HuH-7.5 (cell line): ENCODE measurements around the gene ACVR1B.

ENCODE experiments used
- DNase-seq: peaks from one replicate; pipeline ENCODE4 v3.0.0; 2011; ENCODE audit warnings: low spot score

ACVR1B gene

DNA sequence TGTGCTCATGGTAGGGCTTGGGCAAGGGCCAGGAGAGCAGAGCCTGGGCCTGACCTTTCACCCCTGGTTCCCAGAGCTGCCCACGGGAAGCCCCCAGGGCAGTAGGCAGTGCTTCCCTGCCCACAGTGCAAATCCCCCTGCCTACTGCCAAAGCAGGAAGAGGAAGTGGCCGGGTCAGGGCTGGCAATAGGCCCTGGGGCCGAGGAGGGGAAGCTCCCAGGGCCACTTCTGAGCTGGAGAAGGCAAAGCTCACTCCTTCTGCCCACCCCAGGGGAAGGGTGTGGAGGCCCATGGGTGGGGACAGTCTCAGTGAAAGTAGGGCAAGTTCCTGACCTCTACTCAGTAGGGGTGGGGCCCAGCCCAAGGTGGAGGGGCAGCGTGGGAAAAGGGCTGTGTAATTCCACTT, 94.3 kb downstream of the ACVR1B start:
- no peak for DNase-seq
